Left renal cortex interstitium (tissue), 4 donors: Measurements from ENCODE around the gene SERINC5. TPM values are rescaled to one million over a fixed set of nuclear protein-coding genes. Genes with fewer than 3 reads are reported as not detected.

Experiments used
- DNase-seq, 4 donors: peaks; one replicate each; pipeline ENCODE4 v3.0.0-alpha.2; 2013; ENCODE audit warnings: low read depth in 4 of 4, low spot score in 2 of 4, missing footprints in 1 of 4
- polyA plus RNA-seq, 4 donors: library from polyadenylated mRNA; unstranded; fragments of 120-200 nt; gene quantifications; one replicate each; pipeline ENCODE4 v1.2.1, GENCODE V29; 2013; ENCODE audit not compliant: insufficient read length in 4 of 4

SERINC5 gene
- polyA plus RNA-seq, 4 donors: 49.6 to 63.7 (median 51.7) TPM

DNA sequence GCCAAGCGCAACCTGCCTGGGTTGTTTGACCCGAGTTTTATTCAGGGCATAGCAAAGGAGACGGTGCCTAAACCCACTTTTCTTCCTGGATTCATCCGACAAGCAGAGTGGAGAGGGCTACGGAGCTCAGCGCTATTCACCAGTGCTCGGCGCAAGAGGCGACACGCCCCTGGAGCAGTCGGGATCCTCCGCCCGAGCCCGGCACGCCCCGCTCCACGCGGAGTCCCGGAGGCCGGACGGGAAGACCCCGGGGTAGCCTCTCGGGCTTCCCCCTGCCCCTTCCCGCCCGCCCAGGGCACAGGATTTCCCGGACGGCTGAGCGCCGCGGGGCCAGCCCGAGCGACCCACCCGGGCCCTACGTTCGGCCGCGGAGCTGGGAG is 427 bp downstream of the SERINC5 start:
- no peak for DNase-seq

DNA sequence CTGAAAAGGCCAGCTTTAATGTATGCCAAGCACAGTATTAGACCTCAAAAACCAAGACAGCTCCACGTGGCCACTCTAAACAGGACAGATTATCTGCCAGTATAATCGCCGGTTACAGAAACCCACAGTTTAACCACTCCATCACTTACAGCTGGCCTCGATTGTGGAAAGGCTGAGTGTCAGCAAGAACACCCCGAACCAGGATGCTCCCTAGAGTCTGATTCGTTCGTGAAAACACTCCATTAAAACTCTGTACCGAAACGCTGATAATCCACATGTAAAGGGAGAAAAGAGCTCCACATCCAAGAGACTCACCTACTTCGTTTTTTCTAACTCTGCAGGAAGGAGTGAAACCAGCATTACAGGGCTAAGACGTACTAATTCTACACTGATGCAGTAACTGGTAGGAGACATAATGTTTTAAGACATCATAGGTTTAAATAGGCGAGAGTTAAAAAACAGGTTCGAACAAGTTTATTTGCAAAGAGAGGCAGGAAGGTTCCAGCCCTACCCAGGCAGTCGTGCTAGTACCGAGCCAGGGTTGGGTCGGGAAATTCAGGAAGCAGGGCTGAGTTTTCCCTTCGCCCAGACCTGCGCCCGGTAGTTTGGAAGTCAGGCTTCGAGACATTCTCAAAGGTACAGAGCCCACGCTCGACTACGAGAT is 949 bp downstream of the SERINC5 start:
- no peak for DNase-seq

DNA sequence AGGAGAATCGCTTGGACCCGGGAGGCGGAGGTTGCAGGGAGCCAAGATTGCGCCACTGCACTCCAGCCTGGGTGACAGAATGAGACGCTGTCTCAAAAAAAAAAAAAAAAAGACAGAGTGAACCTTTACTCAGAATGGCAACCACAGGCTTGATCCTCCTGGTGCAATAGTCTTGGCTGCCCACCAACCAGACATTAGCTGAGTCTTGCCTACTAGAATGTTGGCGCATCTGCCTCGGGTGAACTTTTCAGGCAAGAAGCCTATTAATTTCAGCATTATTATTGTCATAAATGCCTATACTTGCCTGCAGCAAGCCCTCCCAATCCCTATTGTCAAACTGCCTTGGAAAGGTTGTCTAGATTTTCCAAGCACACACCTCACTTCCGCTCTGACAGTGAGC is 4.2 kb downstream of the SERINC5 start:
- no peak for DNase-seq

DNA sequence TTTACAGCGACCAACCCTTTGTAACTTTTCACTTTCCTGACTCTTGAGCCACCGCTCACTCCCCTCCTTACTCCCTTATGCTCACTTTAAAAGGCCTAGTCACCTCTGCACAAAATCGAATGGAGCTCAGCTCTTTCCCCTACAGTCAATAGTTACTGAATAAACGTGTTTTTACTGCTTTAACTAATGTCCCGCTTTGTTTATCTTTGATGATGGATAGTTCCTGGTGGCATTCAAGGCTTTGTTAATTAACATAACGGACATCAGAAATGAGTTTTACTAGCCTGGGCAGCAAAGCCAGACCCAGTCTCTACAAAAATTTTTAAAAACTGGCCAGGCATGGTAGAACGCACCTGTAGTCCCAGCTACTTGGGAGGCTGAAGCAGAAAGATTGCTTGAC is 5.0 kb downstream of the SERINC5 start:
- no peak for DNase-seq

DNA sequence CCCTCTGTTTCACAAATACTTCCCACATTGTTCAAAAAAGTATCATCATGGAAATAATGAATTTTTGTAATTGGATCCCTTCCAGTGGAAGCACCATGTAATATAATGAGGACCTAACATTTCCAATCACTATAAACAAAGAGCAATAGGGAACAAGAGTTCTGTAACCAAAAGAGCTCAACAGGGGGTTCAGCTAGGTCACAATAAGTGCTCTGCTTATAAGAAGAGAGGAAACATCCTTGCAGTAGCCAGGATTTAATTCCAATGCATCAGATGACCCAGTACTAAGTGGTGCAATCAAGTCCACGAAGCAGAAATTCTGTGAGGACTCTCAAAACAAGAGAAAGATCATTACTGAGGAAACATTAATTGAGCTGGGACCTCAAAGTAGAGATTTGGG is 5.9 kb downstream of the SERINC5 start:
- DNase-seq: no peak

DNA sequence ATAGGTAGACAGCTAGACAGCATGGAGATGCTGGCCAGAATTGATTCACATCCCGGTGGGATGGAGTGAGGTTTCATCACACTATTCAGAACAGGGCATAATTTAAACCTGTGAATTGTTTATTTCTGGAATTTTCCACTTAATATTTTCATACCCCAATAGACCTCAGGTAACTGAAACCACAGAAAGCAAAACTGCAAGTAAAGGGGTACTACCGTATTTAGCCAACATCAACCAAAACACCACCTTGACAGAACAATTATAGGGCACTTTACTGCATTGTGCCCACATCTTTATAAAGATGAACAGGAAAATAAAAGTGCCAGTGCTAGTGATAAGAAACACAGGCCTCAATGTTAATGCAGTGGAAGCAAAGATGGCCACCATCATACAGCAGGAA is 7.5 kb downstream of the SERINC5 start:
- no peak for DNase-seq

DNA sequence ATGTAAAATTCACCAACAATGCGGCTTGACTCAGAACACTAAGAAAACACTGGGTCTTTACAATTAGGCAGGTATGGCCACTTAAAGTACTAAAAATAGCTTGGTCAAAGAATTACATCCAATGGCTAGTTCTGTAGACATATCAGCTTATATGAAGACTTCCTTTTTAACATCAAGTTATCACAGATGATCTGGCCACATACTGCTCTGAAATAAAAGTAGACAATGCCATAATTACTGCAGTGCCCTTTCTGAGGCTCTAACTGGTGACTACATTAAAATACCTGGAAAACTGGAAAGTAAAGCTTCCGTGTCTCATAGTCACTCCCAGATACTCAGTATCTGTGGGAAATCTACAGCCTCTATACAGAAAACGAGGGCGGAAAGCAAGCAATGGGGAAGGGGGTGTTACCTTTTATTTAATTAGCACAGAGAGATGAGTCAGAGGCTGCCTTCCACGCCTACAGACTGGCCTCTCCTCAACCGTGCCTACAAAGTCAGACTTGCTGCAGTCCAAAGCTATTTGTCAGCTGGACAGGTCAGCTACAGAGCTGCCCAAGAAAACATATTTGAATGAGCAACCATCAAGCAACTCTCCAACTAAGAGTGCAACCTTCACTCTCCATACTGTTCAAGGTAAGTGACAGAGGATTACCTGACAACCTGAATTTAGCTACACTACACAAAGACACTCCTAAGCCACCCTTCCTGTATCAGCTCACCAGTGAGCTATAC is 8.7 kb downstream of the SERINC5 start:
- no peak for DNase-seq

DNA sequence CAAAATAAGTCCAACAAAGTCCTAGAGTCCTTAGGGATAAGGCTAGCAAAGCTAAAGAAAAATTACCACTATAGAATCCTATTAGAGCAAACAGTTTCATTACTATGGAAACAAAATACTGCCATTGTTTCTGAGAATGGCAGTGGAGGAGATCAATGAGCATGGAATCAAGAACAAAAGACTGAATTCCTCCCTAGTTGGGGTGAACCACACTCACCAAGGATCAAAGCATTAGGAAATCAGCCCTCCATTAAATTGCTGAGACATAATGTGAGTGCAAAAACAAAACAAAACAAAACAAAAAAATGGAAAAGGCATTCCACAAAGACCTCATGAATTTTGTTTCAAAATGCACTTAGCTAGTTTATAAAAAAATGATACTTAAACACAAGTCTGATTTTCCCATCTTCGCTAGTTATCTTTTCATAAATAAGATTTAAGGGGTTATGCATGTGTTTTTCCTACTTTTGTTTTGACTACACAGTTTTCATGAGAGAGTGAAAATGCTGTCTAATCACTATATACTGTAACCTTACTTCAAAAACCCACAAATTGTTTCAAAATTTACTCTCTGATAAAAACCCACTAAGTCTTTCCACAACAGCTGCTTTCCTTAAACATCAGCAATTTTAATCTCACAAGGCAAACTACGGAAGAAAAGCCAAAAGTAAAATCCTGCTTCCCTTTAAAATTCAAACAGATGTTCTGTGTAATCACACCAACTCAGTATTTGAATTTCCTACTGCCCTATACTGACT is 9.7 kb downstream of the SERINC5 start:
- DNase-seq: no peak

DNA sequence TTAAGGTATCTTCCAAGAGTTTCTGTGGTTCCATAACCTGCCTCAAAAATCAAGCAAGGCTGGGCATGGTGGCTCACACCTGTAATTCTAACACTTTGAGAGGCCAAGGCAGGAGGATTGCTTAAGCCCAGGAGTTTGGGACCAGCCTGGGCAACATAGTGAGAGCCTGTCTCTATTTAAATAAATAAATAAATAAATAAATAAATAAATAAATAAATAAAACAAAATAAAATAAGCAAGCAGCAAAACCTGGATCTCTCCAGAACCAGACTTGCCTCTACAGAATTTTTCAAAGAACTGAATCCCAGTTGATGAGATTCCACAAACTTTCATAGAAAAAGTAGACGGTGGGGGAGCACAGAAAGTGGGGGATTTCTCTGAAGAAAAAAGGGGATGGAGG is 12.3 kb downstream of the SERINC5 start:
- DNase-seq: no peak

DNA sequence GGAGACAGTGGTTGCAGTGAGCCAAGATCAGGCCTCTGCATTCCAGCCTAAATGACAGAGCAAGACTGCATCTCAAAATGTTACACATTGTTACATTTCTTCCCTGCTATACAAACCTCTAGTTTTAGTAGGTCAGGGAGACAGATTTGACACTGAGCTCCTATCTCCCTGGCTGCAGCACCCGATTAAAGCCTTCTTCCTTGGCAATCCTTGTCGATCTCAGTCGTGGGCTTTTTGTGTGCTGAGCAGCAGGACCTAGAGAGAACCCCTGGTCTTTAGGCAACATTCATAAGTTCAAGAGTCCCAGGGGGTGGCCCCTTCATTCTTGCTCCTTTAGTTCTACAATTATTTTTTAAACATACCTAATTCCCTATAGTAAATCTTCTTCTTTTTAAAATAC is 13.0 kb downstream of the SERINC5 start:
- DNase-seq: no peak

DNA sequence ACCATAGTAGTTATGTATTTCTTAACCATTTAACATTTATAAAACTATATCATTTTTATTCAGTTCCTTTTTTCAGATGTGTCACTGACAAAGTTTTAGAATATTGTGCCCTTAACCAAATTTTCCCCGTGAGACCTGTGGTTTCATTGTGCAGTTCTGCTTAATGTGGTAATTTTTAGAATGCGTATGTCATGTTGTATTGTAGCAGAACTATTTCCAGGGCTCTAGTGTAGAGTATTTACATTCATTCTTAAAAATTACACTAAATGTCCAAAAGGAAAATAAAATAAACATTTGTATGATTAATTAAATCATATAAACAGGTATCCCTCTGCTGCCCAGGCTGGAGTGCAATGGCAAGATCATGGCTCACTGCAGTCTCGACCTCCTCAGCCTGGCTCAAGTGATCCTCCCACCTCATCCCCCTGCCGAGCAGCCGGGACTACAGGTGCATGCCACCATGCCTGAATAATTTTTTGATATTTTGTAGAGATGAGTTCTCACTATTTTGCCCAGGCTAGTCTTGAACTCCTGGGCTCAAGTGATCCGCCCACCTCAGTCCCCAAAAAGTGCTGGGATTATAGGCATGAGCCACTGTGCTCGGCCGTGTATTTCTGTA is 15.4 kb downstream of the SERINC5 start:
- DNase-seq: no peak

DNA sequence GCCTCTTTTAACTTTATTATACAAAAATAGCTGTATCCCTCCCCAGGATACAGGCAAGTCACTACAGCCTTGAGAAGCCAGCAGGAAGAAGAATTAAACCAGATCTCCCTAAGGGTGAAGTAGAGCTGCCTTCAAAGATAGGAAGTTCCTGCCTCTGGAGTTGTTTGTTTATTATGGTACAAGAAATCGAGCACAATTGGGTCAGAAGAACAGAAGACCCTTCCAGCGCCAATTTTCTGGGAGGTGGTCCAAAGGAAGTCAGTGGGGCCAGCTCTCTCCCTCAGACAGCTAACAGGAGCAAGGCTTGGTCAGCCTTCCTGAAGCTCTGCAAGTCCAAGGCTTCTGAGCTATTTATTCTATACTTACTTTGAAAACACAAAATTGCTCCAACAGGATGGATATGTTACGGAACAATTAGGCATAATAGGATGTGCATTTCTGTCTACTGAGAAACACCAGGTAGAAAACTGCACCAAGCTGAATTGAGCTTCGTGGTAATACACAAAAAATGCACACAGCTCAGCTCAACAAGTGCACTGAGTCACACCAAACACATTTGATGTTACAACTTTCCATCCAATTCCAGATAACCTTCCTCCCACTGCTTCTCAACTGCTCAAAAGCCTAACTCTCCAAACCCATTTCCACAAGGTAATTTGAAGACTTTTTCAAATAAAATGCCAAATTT is 16.0 kb downstream of the SERINC5 start:
- DNase-seq: no peak

DNA sequence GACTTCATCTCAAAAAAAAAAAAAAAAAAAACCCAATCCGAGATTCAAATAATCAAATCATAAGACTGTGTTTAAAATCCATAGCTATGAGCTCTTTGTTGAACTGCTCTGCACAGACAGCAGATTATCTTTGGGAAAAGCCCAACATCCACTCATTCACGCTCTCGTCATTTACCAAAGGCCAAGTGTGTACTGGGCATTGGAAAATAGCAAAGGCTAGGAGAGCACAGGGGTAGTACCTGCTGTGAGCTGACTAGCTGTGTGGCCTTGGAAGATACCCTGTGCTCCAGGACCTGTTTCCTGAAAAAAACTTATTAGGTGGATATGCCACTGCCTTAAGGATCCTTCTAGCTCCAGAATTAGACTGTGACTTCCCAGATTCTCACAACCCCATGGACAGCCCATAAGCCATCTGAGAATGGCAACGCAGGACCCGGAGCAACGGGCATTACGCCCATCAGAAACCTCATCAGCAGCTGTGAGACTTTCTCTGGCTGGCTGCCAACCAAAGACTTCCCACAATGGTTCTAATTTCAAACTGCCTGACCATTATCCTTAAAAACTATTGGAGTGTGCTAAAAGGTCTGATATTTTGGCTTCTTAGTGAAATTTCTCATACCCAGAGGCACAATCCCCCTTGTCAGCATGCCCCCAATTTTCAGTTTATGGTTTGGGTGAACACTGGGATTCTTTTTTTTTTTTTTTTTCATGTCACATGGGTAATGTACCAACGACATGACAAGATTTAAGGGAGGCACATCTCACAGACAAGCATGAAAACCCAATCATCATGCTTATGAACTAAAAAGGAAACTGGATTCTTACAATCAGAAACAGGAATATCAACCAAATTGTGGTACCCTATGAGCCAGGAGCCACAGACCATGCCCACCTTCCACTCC is 16.8 kb downstream of the SERINC5 start:
- no peak for DNase-seq

DNA sequence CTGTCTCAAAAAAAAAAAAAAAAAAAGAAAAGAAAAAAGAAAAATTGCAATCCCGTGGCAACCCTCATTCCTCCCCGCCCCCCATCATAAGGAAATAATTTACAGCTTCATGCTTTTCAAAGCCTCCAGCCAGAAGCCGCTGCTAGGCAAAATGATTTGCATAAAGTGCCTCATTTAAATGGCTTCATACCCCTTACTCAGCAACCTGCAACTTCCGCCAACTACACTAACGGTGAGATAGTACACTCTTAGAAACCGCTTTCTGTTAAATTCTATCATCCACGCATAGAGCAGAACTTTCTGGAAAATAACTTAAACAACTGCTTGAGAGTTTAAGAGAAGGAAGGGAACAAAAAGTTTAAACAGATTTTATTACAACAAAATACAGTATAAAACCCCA is 17.8 kb downstream of the SERINC5 start:
- no peak for DNase-seq

DNA sequence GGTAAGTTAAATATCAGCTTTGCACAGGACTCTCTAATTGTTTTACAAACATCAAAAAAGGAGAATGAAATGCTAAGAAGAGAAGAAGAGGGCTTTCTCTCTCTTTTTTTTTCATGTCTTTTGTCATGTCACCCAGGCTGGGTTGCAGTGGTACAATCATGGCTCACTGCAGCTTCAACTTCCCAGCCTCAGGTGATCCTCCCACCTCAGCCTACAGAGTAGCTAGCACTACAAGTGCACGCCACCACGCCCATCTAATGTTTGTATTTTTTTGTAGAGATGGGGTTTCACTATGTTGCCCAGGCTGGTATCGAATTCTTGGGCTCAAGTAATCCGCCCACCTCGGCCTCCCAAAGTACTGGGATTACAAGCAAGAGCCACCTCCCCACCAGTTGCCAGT is 18.6 kb downstream of the SERINC5 start:
- no peak for DNase-seq

DNA sequence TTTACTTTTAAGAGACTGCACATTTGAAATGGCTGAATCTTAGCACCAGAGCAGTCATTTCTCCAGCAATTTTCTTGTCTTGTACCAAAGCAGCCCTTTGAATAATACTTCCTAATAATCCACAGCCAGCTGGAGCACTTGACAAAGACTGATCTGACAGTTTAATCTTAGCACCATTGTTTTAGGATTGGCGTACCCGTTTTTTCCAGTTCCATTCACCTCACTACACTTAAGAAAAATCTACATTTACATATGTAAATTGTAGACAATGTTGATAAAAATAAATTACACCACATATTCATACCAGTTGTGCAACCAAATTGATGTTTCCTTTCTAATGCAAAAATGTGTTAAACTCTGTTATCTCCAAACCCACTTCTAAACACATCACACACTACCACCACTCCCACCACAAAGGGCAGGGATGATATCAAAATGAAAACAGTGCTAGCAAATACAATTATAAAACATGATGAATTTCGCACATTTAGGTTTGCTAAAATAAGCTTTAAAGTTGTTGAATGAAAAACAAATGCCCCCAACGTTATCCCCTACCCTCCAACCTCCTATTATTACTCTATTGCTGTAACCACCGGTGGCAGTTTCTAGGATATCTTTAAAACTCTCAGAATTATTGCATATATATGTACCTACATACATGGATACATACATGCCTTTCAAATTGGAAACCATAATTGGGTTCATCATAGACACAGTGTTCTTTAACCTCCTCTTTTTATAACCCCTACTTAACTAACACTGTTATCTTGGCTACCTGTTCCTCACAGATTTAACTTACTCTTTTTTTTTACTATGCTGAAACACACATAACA is 21.5 kb downstream of the SERINC5 start:
- no peak for DNase-seq

DNA sequence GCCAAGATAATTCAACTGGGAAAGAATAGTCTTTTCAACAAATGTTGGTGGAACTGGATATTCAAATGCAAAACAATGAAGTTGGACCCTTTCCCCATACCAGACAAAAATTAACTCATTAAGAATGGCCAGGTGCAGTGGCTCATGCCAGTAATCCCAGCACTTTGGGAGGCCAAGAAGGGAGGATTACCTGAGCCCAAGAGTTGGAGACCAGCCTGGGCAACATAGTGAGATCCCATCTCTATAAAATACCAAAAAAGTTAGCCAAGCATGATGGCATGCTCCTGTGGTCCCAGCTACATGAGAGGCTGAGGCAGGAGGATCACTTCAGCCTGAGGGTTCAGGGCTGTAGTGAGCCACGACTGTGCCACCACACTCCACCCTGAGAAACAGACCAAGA is 24.2 kb downstream of the SERINC5 start:
- no peak for DNase-seq

DNA sequence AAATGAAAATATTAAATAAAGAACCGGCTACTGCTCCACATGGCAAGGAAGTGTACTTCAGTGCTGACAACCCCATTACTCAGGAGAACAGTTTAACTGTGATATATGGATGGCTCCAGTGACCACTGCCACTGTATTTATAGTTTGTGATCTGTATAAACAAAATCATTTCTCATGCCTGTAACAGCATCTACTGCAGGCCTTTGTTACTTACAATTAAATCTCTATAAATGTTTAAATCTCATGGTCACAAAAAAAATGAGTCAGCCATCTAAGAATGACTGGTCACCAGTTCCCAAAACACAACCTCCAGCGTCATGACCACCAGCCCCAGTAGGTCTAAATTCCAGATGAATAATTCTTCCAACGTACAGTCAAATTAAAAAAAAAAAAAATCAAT is 24.6 kb downstream of the SERINC5 start:
- DNase-seq: no peak
